Measurements from ENCODE around the gene USHBP1. TPM values are rescaled to one million over a fixed set of nuclear protein-coding genes. Genes with fewer than 3 reads are reported as not detected.

Gene USHBP1
- total and polyA plus RNA-seq, 2 donors (not counting 1 experiment from before 2014, with no cell fraction given) = 0.39 TPM; not detected in 1

DNA sequence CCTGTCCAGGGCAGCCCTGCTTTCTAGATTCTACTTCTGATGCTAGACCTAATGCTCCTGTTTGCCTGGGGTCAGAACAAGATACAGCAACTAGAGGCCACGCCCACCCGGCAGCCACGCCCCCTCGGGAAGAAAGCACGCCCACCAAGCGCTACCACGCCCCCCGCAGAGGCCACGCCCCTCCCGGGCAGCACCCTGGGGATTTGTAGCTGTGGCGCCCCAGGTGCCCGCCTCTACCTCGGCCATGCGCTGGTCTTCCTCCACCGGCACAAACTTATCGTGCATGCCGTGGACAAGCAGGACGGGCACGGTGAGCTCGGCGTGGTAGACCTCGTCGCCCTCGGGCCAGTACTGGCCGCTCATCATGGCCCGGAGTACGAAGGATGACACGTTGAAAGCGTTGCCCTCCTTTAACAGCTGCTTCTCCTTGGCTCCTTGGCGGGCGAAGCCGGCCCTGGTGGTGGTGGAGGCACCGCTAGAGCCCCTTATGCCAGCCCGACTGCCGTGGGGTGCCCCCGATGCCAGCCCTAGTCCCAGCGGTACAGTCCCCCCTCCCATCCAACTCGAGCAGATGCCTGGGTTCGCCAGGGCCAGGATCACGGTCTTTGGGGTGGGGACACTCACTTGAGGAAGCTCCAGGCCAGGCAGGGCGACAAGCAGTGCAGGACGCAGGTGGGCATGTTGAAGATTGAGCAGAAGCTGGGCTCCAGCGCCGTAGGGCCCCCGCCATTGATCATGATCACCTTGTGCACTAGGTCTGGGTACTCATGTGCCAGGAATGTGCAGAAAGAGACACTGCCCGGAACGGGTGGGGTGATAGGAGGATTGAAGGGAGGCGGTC lies 29.7 kb upstream of the USHBP1 start:
- no peaks in the 10 kb centered on the region for H3K79me2 ChIP-seq (ENCODE audit: control insufficient read depth, insufficient read depth, low read length)
- intact Hi-C loops (cut with micrococcal nuclease) = no loop called here
- H3K27me3 ChIP-seq (replicated peaks in 1 of 4; ENCODE audit: control extremely low read depth in 1 of 4, control insufficient read depth in 3 of 4, insufficient read depth in 4 of 4, low read length in 3 of 4) = no peaks in the 10 kb centered on the region
- no peaks in the 10 kb centered on the region for H3K36me3 ChIP-seq (replicated peaks in 1 of 2; ENCODE audit: control extremely low read depth in 1 of 2, control insufficient read depth in 1 of 2, extremely low read depth in 1 of 2, insufficient read depth in 2 of 2, low read length in 1 of 2)
- H4K20me1 ChIP-seq (ENCODE audit: control insufficient read depth, insufficient read depth, low read length, poor library complexity, severe bottlenecking) = no peaks in the 10 kb centered on the region
- no peak overlapping the region for H3K4me2 ChIP-seq (replicated peaks; ENCODE audit: low read depth, low read length, poor library complexity, severe bottlenecking)
- H2AFZ ChIP-seq (ENCODE audit: insufficient read depth, low read depth, low read length, poor library complexity, severe bottlenecking) = no peak overlapping the region
- ATAC-seq (ENCODE audit: low read depth) (no peak), DNase-seq (peak; percentile 66)
- H3K9me3 ChIP-seq (ENCODE audit: control extremely low read depth in 1 of 3, control insufficient read depth in 2 of 3, insufficient read depth in 1 of 3, low read length in 2 of 3) = peaks cover 0 to 13% (median 0%) of the 10 kb centered on the region in 3 donors
- ChIA-PET POLR2A (no interaction called here), CTCF (interaction anchor here (0.6 to 3.7 kb wide), 4 partner anchors 10 to 92 kb away, joined by 3 to 25 read pairs (median 5); no protein-coding TSS in a partner anchor)
- H3K9ac ChIP-seq (ENCODE audit: low read length) = no peak overlapping the region
- H3K27ac ChIP-seq (ENCODE audit: low read length in 2 of 2) = no peak overlapping the region
- H3K4me3 Mint-ChIP-seq = no peak overlapping the region
- H3K9me3 Mint-ChIP-seq (ENCODE audit: insufficient read depth) = no peaks in the 10 kb centered on the region
- 87% methylated on average over 40 of the region's 48 CpGs for WGBS (ENCODE audit: insufficient coverage)
- H3K27me3 Mint-ChIP-seq = no peaks in the 10 kb centered on the region
- TF ChIP-seq, protein P1, sequence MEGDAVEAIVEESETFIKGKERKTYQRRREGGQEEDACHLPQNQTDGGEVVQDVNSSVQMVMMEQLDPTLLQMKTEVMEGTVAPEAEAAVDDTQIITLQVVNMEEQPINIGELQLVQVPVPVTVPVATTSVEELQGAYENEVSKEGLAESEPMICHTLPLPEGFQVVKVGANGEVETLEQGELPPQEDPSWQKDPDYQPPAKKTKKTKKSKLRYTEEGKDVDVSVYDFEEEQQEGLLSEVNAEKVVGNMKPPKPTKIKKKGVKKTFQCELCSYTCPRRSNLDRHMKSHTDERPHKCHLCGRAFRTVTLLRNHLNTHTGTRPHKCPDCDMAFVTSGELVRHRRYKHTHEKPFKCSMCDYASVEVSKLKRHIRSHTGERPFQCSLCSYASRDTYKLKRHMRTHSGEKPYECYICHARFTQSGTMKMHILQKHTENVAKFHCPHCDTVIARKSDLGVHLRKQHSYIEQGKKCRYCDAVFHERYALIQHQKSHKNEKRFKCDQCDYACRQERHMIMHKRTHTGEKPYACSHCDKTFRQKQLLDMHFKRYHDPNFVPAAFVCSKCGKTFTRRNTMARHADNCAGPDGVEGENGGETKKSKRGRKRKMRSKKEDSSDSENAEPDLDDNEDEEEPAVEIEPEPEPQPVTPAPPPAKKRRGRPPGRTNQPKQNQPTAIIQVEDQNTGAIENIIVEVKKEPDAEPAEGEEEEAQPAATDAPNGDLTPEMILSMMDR (IDR thresholded peaks at IDR 0.05) = no peak
- no peak for TF ChIP-seq EZH2 (IDR thresholded peaks at IDR 0.05; ENCODE audit: borderline replicate concordance, insufficient read depth, low read depth, low read length, poor library complexity, severe bottlenecking)
- peaks cover 0 to 10% of the 10 kb centered on the region in 2 donors for H3K4me1 ChIP-seq (ENCODE audit: control insufficient read depth in 2 of 2, insufficient read depth in 2 of 2, low read length in 2 of 2)
- no peak overlapping the region for H3K27ac Mint-ChIP-seq
- H3K4me1 Mint-ChIP-seq = peaks cover 12% of the 10 kb centered on the region
- no peak overlapping the region for H3K4me3 ChIP-seq (ENCODE audit: control extremely low read depth in 1 of 5, extremely low read depth in 1 of 5, insufficient read depth in 1 of 5, low read depth in 2 of 5, low read length in 4 of 5)

DNA sequence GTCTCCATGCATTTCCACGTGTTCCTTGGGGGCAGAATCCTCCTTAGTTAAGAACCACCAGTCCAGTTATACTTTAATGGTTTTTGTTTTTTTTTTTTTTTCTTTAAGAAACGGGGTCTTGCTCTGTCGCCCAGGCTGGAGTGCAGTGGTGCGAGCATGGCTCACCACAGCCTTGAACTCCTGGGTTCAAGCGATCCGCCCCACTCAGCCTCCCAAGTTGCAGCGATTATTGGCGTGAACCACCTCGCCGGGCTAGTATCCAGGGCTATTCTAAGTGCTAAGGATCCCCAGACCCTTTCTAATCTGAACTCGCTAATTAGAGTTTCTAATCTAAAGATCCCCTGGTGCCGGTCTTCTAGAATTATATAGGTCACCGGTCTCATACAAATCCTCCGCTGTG lies 29.1 kb upstream of the USHBP1 start:
- Histone ChIP-seq H3K27ac (ENCODE audit: low read length in 2 of 2) (no peak overlapping the region), H3K4me2 (replicated peaks; ENCODE audit: low read depth, low read length, poor library complexity, severe bottlenecking) (no peak overlapping the region), H3K79me2 (ENCODE audit: control insufficient read depth, insufficient read depth, low read length) (no peaks in the 10 kb centered on the region), H3K4me3 (ENCODE audit: control extremely low read depth in 1 of 5, extremely low read depth in 1 of 5, insufficient read depth in 1 of 5, low read depth in 2 of 5, low read length in 4 of 5) (no peak overlapping the region), H3K9me3 (ENCODE audit: control extremely low read depth in 1 of 3, control insufficient read depth in 2 of 3, insufficient read depth in 1 of 3, low read length in 2 of 3) (peaks cover 0 to 13% (median 0%) of the 10 kb centered on the region in 3 donors), H4K20me1 (ENCODE audit: control insufficient read depth, insufficient read depth, low read length, poor library complexity, severe bottlenecking) (no peaks in the 10 kb centered on the region), H2AFZ (ENCODE audit: insufficient read depth, low read depth, low read length, poor library complexity, severe bottlenecking) (no peak overlapping the region), H3K27me3 (replicated peaks in 1 of 4; ENCODE audit: control extremely low read depth in 1 of 4, control insufficient read depth in 3 of 4, insufficient read depth in 4 of 4, low read length in 3 of 4) (no peaks in the 10 kb centered on the region), H3K9ac (ENCODE audit: low read length) (no peak overlapping the region), H3K4me1 (ENCODE audit: control insufficient read depth in 2 of 2, insufficient read depth in 2 of 2, low read length in 2 of 2) (peaks cover 0 to 10% of the 10 kb centered on the region in 2 donors), H3K36me3 (replicated peaks in 1 of 2; ENCODE audit: control extremely low read depth in 1 of 2, control insufficient read depth in 1 of 2, extremely low read depth in 1 of 2, insufficient read depth in 2 of 2, low read length in 1 of 2) (no peaks in the 10 kb centered on the region)
- no peak for ATAC-seq (ENCODE audit: low read depth)
- H3K4me3 Mint-ChIP-seq = no peak overlapping the region
- WGBS (ENCODE audit: insufficient coverage) = 90% methylated on average over 10 of the region's 14 CpGs
- no peak for DNase-seq
- POLR2A ChIA-PET = interaction anchor here (1.5 kb wide), 1 partner anchor 10 kb away, joined by 7 read pairs; no protein-coding TSS in a partner anchor
- no peaks in the 10 kb centered on the region for H3K9me3 Mint-ChIP-seq (ENCODE audit: insufficient read depth)
- H3K27me3 Mint-ChIP-seq = no peaks in the 10 kb centered on the region
- CTCF ChIA-PET = interaction anchor here (0.9 to 3.7 kb wide), 6 partner anchors 10 to 93 kb away, joined by 3 to 25 read pairs (median 7); partner anchors contain the start of genes ABHD8, DDA1 and MRPL34
- H3K4me1 Mint-ChIP-seq = peaks cover 12% of the 10 kb centered on the region
- H3K27ac Mint-ChIP-seq = no peak overlapping the region
- intact Hi-C loops (cut with micrococcal nuclease) = loop anchor here (1.0 kb wide), 1 partner anchor 93 kb away; no protein-coding TSS in a partner anchor
- no peak for TF ChIP-seq EZH2 (IDR thresholded peaks at IDR 0.05; ENCODE audit: borderline replicate concordance, insufficient read depth, low read depth, low read length, poor library complexity, severe bottlenecking)
- TF ChIP-seq, protein P1 (IDR thresholded peaks at IDR 0.05) = no peak

Measured in B cell (primary cell).